Stomach smooth muscle (tissue), 2 donors: ENCODE measurements around the gene RASA2.
A peak's percentile ranks its signal among the peaks of the same experiment; 100 is the strongest.

Source experiments
- H3K27ac ChIP-seq: one replicate; pipeline ENCODE4 v1.7.0; 2013; ENCODE audit warnings: mild to moderate bottlenecking, low read length, inconsistent platforms
- H3K27me3 ChIP-seq, 2 donors: one replicate each; pipeline ENCODE4 v1.7.0; 2013; ENCODE audit warnings: low read length in 2 of 2; ENCODE audit not compliant: insufficient read depth in 2 of 2, control insufficient read depth in 1 of 2
- H3K36me3 ChIP-seq, 2 donors: one replicate each; pipeline ENCODE4 v1.7.0; 2013; ENCODE audit warnings: low read length in 2 of 2; ENCODE audit not compliant: control insufficient read depth in 2 of 2, insufficient read depth in 2 of 2
- H3K4me1 ChIP-seq: one replicate; pipeline ENCODE4 v1.7.0; 2013; ENCODE audit warnings: low read length; ENCODE audit not compliant: control insufficient read depth, insufficient read depth
- H3K4me3 ChIP-seq, 2 donors: one replicate each; pipeline ENCODE4 v1.7.0; 2013; ENCODE audit warnings: low read length in 2 of 2
- H3K9ac ChIP-seq, 2 donors: one replicate each; pipeline ENCODE4 v1.7.0; 2013; ENCODE audit warnings: low read length in 2 of 2, mild to moderate bottlenecking in 1 of 2
- H3K9me3 ChIP-seq, 2 donors: one replicate each; pipeline ENCODE4 v1.7.0; 2013; ENCODE audit warnings: low read length in 2 of 2; ENCODE audit not compliant: control insufficient read depth in 2 of 2
- donor health status: healthy.
- donor health status: Pancreatic carcinoma.

RASA2 gene

DNA sequence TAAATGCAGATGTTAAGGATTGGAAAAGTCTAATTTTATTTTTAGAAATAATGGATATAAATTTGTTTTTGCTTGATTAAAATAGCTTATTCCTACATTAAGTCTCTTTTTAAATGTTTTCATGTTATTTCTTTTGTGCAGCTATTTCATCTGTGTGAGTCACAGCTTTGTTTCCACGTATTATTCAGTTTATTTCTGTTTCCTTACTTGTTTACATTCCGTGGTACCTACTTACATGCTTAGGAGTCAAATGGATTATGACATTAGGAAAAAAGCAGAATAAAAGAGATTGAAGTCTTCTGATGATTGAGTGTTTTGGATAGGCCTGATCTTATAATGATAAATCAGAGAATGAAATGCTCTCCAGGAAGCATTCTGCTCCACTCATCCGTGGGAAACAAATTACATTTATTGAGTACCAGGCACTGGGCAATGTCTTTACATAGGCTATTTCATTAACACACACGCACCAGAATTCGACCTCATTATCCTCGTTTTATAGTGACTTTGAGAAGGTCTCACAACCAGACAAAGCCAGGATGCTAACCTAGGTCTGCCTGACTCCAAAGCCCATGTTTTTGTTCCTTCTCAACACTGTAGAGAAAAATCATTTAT is 38.1 kb upstream of the RASA2 start:
- no peaks in the 10 kb centered on the region for H3K27me3 ChIP-seq
- H3K27ac ChIP-seq: peak overlapping the region; percentile 37
- H3K4me3 ChIP-seq: no peak overlapping the region
- no peaks in the 10 kb centered on the region for H3K9me3 ChIP-seq
- H3K9ac ChIP-seq: no peak overlapping the region
- H3K36me3 ChIP-seq: peaks cover 14 to 20% of the 10 kb centered on the region in 2 donors
- H3K4me1 ChIP-seq: peaks cover 43% of the 10 kb centered on the region

GRCh38 chr3:141449424-141449823 is 37.4 kb upstream of the RASA2 start:
- Histone ChIP-seq H3K4me1 (peaks cover 38% of the 10 kb centered on the region), H3K27ac (peak overlapping the region; percentile 37), H3K36me3 (peaks cover 9 to 14% of the 10 kb centered on the region in 2 donors), H3K27me3 (no peaks in the 10 kb centered on the region), H3K9me3 (no peaks in the 10 kb centered on the region), H3K9ac (no peak overlapping the region), H3K4me3 (no peak overlapping the region)

GRCh38 chr3:141450727-141451375 is 36.0 kb upstream of the RASA2 start:
- H3K36me3 ChIP-seq: peaks cover 0 to 3% of the 10 kb centered on the region in 2 donors

GRCh38 chr3:141452045-141452444 is 34.8 kb upstream of the RASA2 start:
- Histone ChIP-seq H3K27me3 (no peaks in the 10 kb centered on the region), H3K36me3 (peaks cover 0 to under 1% of the 10 kb centered on the region in 2 donors), H3K4me1 (peaks cover 30% of the 10 kb centered on the region), H3K4me3 (no peak overlapping the region), H3K27ac (no peak overlapping the region), H3K9ac (no peak overlapping the region), H3K9me3 (no peaks in the 10 kb centered on the region)

More at GRCh38 chr3:141450727-141451375, 36.0 kb upstream of the RASA2 start:
- no peak overlapping the region for H3K4me3 ChIP-seq
- H3K9me3 ChIP-seq: no peaks in the 10 kb centered on the region
- H3K9ac ChIP-seq: no peak overlapping the region
- no peak overlapping the region for H3K27ac ChIP-seq
- H3K4me1 ChIP-seq: peaks cover 30% of the 10 kb centered on the region
- no peaks in the 10 kb centered on the region for H3K27me3 ChIP-seq

DNA sequence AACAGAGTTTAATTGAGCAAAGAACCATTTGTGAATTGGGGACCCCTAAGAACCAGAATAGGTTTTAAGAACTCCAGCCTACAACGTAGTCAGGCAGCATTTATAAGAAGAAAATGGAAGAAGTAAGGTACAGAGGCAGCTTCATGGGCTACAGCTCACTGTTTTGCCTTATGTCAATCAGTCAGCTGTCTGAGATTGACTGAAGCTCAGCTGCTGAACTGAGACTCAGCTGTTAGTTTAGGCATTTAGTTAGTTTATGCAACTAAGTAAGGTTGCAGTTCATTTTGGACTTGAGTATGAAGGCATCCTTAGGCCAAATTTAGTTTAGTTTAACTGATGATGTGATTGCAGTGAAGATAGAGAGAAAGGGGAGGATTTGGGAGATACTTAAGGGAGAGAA is 34.1 kb upstream of the RASA2 start:
- Histone ChIP-seq H3K27ac (no peak overlapping the region), H3K9ac (no peak overlapping the region), H3K4me1 (peaks cover 30% of the 10 kb centered on the region)

GRCh38 chr3:141454054-141454453 is 32.8 kb upstream of the RASA2 start:
- H3K9me3 ChIP-seq: no peaks in the 10 kb centered on the region
- H3K9ac ChIP-seq: peak overlapping the region in 1 of 2 donors; percentile 29
- H3K27ac ChIP-seq: no peak overlapping the region
- peaks cover 27% of the 10 kb centered on the region for H3K4me1 ChIP-seq
- H3K4me3 ChIP-seq: no peak overlapping the region
- H3K27me3 ChIP-seq: no peaks in the 10 kb centered on the region
- H3K36me3 ChIP-seq: no peaks in the 10 kb centered on the region

More for the DNA sequence above, 34.1 kb upstream of the RASA2 start:
- no peaks in the 10 kb centered on the region for H3K9me3 ChIP-seq
- H3K4me3 ChIP-seq: no peak overlapping the region
- H3K27me3 ChIP-seq: no peaks in the 10 kb centered on the region
- H3K36me3 ChIP-seq: no peaks in the 10 kb centered on the region

- no peak overlapping the region for H3K27ac ChIP-seq
- H3K4me1 ChIP-seq: peaks cover 18% of the 10 kb centered on the region
- no peak overlapping the region for H3K4me3 ChIP-seq
- no peaks in the 10 kb centered on the region for H3K27me3 ChIP-seq
- H3K36me3 ChIP-seq: no peaks in the 10 kb centered on the region
- no peaks in the 10 kb centered on the region for H3K9me3 ChIP-seq
- H3K9ac ChIP-seq: no peak overlapping the region
Measured at GRCh38 chr3:141454906-141455602, 31.8 kb upstream of the RASA2 start.

DNA sequence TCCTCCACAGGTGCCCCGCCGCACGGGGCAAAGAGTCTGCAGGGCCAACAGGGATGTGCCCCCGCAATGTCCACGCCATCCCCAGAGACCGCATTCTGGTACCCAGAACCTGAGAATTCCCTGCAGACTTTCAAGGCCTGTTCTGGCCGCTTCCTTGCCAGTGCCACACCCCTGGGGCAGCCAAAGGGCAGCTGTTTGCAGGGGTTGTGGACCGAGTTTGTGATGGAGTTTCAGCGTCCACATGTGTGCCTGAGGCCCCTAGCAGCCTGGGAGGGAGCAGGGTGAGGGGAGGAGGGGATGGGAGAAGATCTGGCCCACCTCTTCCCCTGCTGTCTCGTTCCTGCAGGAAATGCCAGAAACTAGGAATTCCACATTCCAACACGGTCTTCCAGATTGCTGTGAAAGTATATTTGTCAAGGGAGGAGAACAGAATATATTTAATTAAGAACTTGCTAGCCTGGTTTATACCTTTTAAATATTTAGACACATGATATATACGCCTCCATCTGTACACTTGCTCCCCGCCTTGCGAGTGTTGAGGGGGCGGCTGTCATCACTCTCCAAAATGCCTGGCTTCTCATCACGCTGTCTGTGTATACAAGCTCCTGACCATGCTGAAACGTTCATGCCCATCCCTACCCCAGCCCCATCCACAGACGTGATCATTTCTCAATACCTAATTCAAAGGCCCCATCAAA is 31.1 kb upstream of the RASA2 start:
- H3K36me3 ChIP-seq: no peaks in the 10 kb centered on the region
- no peak overlapping the region for H3K4me3 ChIP-seq
- no peaks in the 10 kb centered on the region for H3K27me3 ChIP-seq
- H3K27ac ChIP-seq: no peak overlapping the region
- no peaks in the 10 kb centered on the region for H3K9me3 ChIP-seq
- no peak overlapping the region for H3K9ac ChIP-seq
- peaks cover 20% of the 10 kb centered on the region for H3K4me1 ChIP-seq

DNA sequence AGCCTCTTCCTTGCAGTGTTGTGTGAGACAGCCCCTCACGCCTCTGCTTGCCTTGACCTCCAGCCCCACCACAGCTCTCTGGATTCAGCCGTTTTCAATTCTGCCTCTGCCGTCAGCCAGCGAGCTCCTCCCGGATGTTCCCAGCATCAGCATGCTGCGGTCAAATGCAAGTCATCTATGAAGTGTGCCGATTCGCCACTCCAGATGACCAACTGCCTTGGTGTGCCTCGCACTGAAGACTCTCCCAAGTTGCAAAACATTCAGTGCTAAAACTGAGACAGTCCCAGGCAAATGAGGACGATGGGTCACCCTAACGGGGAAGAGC is 30.6 kb upstream of the RASA2 start:
- H3K9ac ChIP-seq: no peak overlapping the region
- peaks cover 15% of the 10 kb centered on the region for H3K4me1 ChIP-seq
- no peak overlapping the region for H3K4me3 ChIP-seq
- H3K27ac ChIP-seq: no peak overlapping the region
- H3K36me3 ChIP-seq: no peaks in the 10 kb centered on the region
- no peaks in the 10 kb centered on the region for H3K9me3 ChIP-seq
- H3K27me3 ChIP-seq: no peaks in the 10 kb centered on the region

- H3K9me3 ChIP-seq: no peaks in the 10 kb centered on the region
- no peaks in the 10 kb centered on the region for H3K36me3 ChIP-seq
- no peak overlapping the region for H3K9ac ChIP-seq
- H3K27ac ChIP-seq: no peak overlapping the region
- H3K4me3 ChIP-seq: no peak overlapping the region
- no peaks in the 10 kb centered on the region for H3K27me3 ChIP-seq
- peaks cover 10% of the 10 kb centered on the region for H3K4me1 ChIP-seq
Measured at GRCh38 chr3:141457624-141458236, 29.1 kb upstream of the RASA2 start.
